ENCODE measurements around the gene SLC26A9. TPM values are rescaled to one million over a fixed set of nuclear protein-coding genes. Genes with fewer than 3 reads are reported as not detected.
"Not testable (repeated sequence)": the region's sequence is repeated elsewhere in the genome, so short reads cannot be mapped to it uniquely, and the experiment has no call there.

SLC26A9 gene
- polyA plus RNA-seq, 4 donors = 0.01 to 0.81 (median 0.13) TPM

GRCh38 chr1:205896351-205896750 is 46.9 kb downstream of the SLC26A9 start:
- FAIRE-seq (no peak), DNase-seq (no peak)
- WGBS, 3 donors = 84 to 93% (median 85%) methylated on average over 1 of the region's 1 CpG
- no peak overlapping the region for H3K27ac ChIP-seq (ENCODE audit: low read depth in 1 of 3, low read length in 2 of 3)
- no peaks in the 10 kb centered on the region for H3K4me1 ChIP-seq (ENCODE audit: control insufficient read depth in 3 of 3, insufficient read depth in 2 of 3, low read depth in 1 of 3, low read length in 2 of 3)
- H3K4me3 ChIP-seq (ENCODE audit: low read depth in 1 of 3, low read length in 3 of 3) = no peak overlapping the region
- no peaks in the 10 kb centered on the region for H3K36me3 ChIP-seq (ENCODE audit: control insufficient read depth in 3 of 3, insufficient read depth in 2 of 3, low read depth in 1 of 3, low read length in 3 of 3)
- peaks cover 0 to 8% of the 10 kb centered on the region in 2 donors for H3K9me3 ChIP-seq (ENCODE audit: control insufficient read depth in 2 of 2, insufficient read depth in 1 of 2, low read depth in 1 of 2, low read length in 1 of 2)
- no peaks in the 10 kb centered on the region for H3K27me3 ChIP-seq (ENCODE audit: control insufficient read depth in 3 of 3, insufficient read depth in 3 of 3, low read length in 3 of 3)

- not testable (repeated sequence) for H3K36me3 ChIP-seq (ENCODE audit: control insufficient read depth in 3 of 3, insufficient read depth in 2 of 3, low read depth in 1 of 3, low read length in 3 of 3); H3K4me3 ChIP-seq (ENCODE audit: low read depth in 1 of 3, low read length in 3 of 3); H3K27me3 ChIP-seq (ENCODE audit: control insufficient read depth in 3 of 3, insufficient read depth in 3 of 3, low read length in 3 of 3); H3K4me1 ChIP-seq (ENCODE audit: control insufficient read depth in 3 of 3, insufficient read depth in 2 of 3, low read depth in 1 of 3, low read length in 2 of 3); DNase-seq; H3K27ac ChIP-seq (ENCODE audit: low read depth in 1 of 3, low read length in 2 of 3); FAIRE-seq
- WGBS, 3 donors = 76 to 93% (median 80%) methylated on average over 3 of the region's 3 CpGs
- peaks cover 0 to 10% of the 10 kb centered on the region in 2 donors for H3K9me3 ChIP-seq (ENCODE audit: control insufficient read depth in 2 of 2, insufficient read depth in 1 of 2, low read depth in 1 of 2, low read length in 1 of 2)
Observed at GRCh38 chr1:205894119-205894518, 49.1 kb downstream of the SLC26A9 start.

- FAIRE-seq; H3K27me3 ChIP-seq (ENCODE audit: control insufficient read depth in 3 of 3, insufficient read depth in 3 of 3, low read length in 3 of 3); H3K4me3 ChIP-seq (ENCODE audit: low read depth in 1 of 3, low read length in 3 of 3); H3K27ac ChIP-seq (ENCODE audit: low read depth in 1 of 3, low read length in 2 of 3); DNase-seq; H3K36me3 ChIP-seq (ENCODE audit: control insufficient read depth in 3 of 3, insufficient read depth in 2 of 3, low read depth in 1 of 3, low read length in 3 of 3); H3K4me1 ChIP-seq (ENCODE audit: control insufficient read depth in 3 of 3, insufficient read depth in 2 of 3, low read depth in 1 of 3, low read length in 2 of 3): not testable (repeated sequence)
- whole genome bisulfite sequencing, 3 donors = 20 to 32% (median 28%) methylated on average over 2 of the region's 2 CpGs
- H3K9me3 ChIP-seq (ENCODE audit: control insufficient read depth in 2 of 2, insufficient read depth in 1 of 2, low read depth in 1 of 2, low read length in 1 of 2) = peaks cover 0 to 13% of the 10 kb centered on the region in 2 donors
Observed at GRCh38 chr1:205892175-205892574, 51.1 kb downstream of the SLC26A9 start.

- 81 to 89% (median 85%) methylated on average over 2 of the region's 2 CpGs for WGBS, 3 donors
- not testable (repeated sequence) for DNase-seq; FAIRE-seq; H3K27me3 ChIP-seq (ENCODE audit: control insufficient read depth in 3 of 3, insufficient read depth in 3 of 3, low read length in 3 of 3); H3K27ac ChIP-seq (ENCODE audit: low read depth in 1 of 3, low read length in 2 of 3); H3K4me1 ChIP-seq (ENCODE audit: control insufficient read depth in 3 of 3, insufficient read depth in 2 of 3, low read depth in 1 of 3, low read length in 2 of 3); H3K4me3 ChIP-seq (ENCODE audit: low read depth in 1 of 3, low read length in 3 of 3); H3K36me3 ChIP-seq (ENCODE audit: control insufficient read depth in 3 of 3, insufficient read depth in 2 of 3, low read depth in 1 of 3, low read length in 3 of 3)
- peaks cover 0 to 14% of the 10 kb centered on the region in 2 donors for H3K9me3 ChIP-seq (ENCODE audit: control insufficient read depth in 2 of 2, insufficient read depth in 1 of 2, low read depth in 1 of 2, low read length in 1 of 2)
Observed at GRCh38 chr1:205891481-205891880, 51.8 kb downstream of the SLC26A9 start.

GRCh38 chr1:205890631-205891030 is 52.6 kb downstream of the SLC26A9 start:
- H3K4me1 ChIP-seq (ENCODE audit: control insufficient read depth in 3 of 3, insufficient read depth in 2 of 3, low read depth in 1 of 3, low read length in 2 of 3); H3K27ac ChIP-seq (ENCODE audit: low read depth in 1 of 3, low read length in 2 of 3); H3K4me3 ChIP-seq (ENCODE audit: low read depth in 1 of 3, low read length in 3 of 3); H3K27me3 ChIP-seq (ENCODE audit: control insufficient read depth in 3 of 3, insufficient read depth in 3 of 3, low read length in 3 of 3); H3K36me3 ChIP-seq (ENCODE audit: control insufficient read depth in 3 of 3, insufficient read depth in 2 of 3, low read depth in 1 of 3, low read length in 3 of 3); DNase-seq; FAIRE-seq: not testable (repeated sequence)
- peaks cover 0 to 10% of the 10 kb centered on the region in 2 donors for H3K9me3 ChIP-seq (ENCODE audit: control insufficient read depth in 2 of 2, insufficient read depth in 1 of 2, low read depth in 1 of 2, low read length in 1 of 2)
- 76 to 90% (median 81%) methylated on average over 3 of the region's 3 CpGs for WGBS, 3 donors

GRCh38 chr1:205889706-205890105 is 53.5 kb downstream of the SLC26A9 start:
- H3K9me3 ChIP-seq (ENCODE audit: control insufficient read depth in 2 of 2, insufficient read depth in 1 of 2, low read depth in 1 of 2, low read length in 1 of 2); H3K27me3 ChIP-seq (ENCODE audit: control insufficient read depth in 3 of 3, insufficient read depth in 3 of 3, low read length in 3 of 3); H3K36me3 ChIP-seq (ENCODE audit: control insufficient read depth in 3 of 3, insufficient read depth in 2 of 3, low read depth in 1 of 3, low read length in 3 of 3); H3K4me3 ChIP-seq (ENCODE audit: low read depth in 1 of 3, low read length in 3 of 3); H3K27ac ChIP-seq (ENCODE audit: low read depth in 1 of 3, low read length in 2 of 3); DNase-seq; H3K4me1 ChIP-seq (ENCODE audit: control insufficient read depth in 3 of 3, insufficient read depth in 2 of 3, low read depth in 1 of 3, low read length in 2 of 3); FAIRE-seq: not testable (repeated sequence)
- 80 to 86% (median 82%) methylated on average over 3 of the region's 3 CpGs for WGBS, 3 donors

- not testable (repeated sequence) for H3K27me3 ChIP-seq (ENCODE audit: control insufficient read depth in 3 of 3, insufficient read depth in 3 of 3, low read length in 3 of 3); H3K36me3 ChIP-seq (ENCODE audit: control insufficient read depth in 3 of 3, insufficient read depth in 2 of 3, low read depth in 1 of 3, low read length in 3 of 3); H3K4me1 ChIP-seq (ENCODE audit: control insufficient read depth in 3 of 3, insufficient read depth in 2 of 3, low read depth in 1 of 3, low read length in 2 of 3); FAIRE-seq; H3K4me3 ChIP-seq (ENCODE audit: low read depth in 1 of 3, low read length in 3 of 3); H3K9me3 ChIP-seq (ENCODE audit: control insufficient read depth in 2 of 2, insufficient read depth in 1 of 2, low read depth in 1 of 2, low read length in 1 of 2); H3K27ac ChIP-seq (ENCODE audit: low read depth in 1 of 3, low read length in 2 of 3); DNase-seq
- 66 to 79% (median 71%) methylated on average over 4 of the region's 4 CpGs for WGBS, 3 donors
Observed at GRCh38 chr1:205889006-205889405, 54.2 kb downstream of the SLC26A9 start.

GRCh38 chr1:205883792-205884191 is 59.5 kb downstream of the SLC26A9 start:
- H3K36me3 ChIP-seq (ENCODE audit: control insufficient read depth in 3 of 3, insufficient read depth in 2 of 3, low read depth in 1 of 3, low read length in 3 of 3) = no peaks in the 10 kb centered on the region
- no peak for FAIRE-seq
- peaks cover 0 to 3% (median 0%) of the 10 kb centered on the region in 3 donors for H3K27me3 ChIP-seq (ENCODE audit: control insufficient read depth in 3 of 3, insufficient read depth in 3 of 3, low read length in 3 of 3)
- H3K27ac ChIP-seq (ENCODE audit: low read depth in 1 of 3, low read length in 2 of 3) = no peak overlapping the region
- H3K9me3 ChIP-seq (ENCODE audit: control insufficient read depth in 2 of 2, insufficient read depth in 1 of 2, low read depth in 1 of 2, low read length in 1 of 2) = peaks cover 0 to 3% of the 10 kb centered on the region in 2 donors
- no peaks in the 10 kb centered on the region for H3K4me1 ChIP-seq (ENCODE audit: control insufficient read depth in 3 of 3, insufficient read depth in 2 of 3, low read depth in 1 of 3, low read length in 2 of 3)
- no peak for DNase-seq
- H3K4me3 ChIP-seq (ENCODE audit: low read depth in 1 of 3, low read length in 3 of 3) = no peak overlapping the region

GRCh38 chr1:205880923-205881322 is 62.3 kb downstream of the SLC26A9 start:
- FAIRE-seq = no peak

More at GRCh38 chr1:205880923-205881322, 62.3 kb downstream of the SLC26A9 start:
- Histone ChIP-seq H3K27ac (ENCODE audit: low read depth in 1 of 3, low read length in 2 of 3) (no peak overlapping the region), H3K4me1 (ENCODE audit: control insufficient read depth in 3 of 3, insufficient read depth in 2 of 3, low read depth in 1 of 3, low read length in 2 of 3) (no peaks in the 10 kb centered on the region), H3K27me3 (ENCODE audit: control insufficient read depth in 3 of 3, insufficient read depth in 3 of 3, low read length in 3 of 3) (peaks cover 0 to 3% (median 0%) of the 10 kb centered on the region in 3 donors), H3K4me3 (ENCODE audit: low read depth in 1 of 3, low read length in 3 of 3) (no peak overlapping the region), H3K36me3 (ENCODE audit: control insufficient read depth in 3 of 3, insufficient read depth in 2 of 3, low read depth in 1 of 3, low read length in 3 of 3) (no peaks in the 10 kb centered on the region), H3K9me3 (ENCODE audit: control insufficient read depth in 2 of 2, insufficient read depth in 1 of 2, low read depth in 1 of 2, low read length in 1 of 2) (peaks cover 0 to 2% of the 10 kb centered on the region in 2 donors)
- DNase-seq = no peak

Data from small intestine (tissue), 7 donors.